Endothelial cell of umbilical vein (primary cell): ENCODE measurements around the gene TMPRSS13. TPM values are rescaled to one million over a fixed set of nuclear protein-coding genes. Genes with fewer than 3 reads are reported as not detected.

Experiments used
- BruUV-seq: library from RNA; stranded (reverse); fragments of 400-500 nt; replicated peaks from 2 replicates; lab custom pipeline; 2021; lab: Mats Ljungman, UMichigan
- CTCF ChIA-PET: fragments of 300-600, 350-600 bp; sonication (Branson Sonifier 250); formaldehyde crosslinking; loops from one replicate; lab custom pipeline; 2021; ENCODE audit warnings: antibody characterized with exemption, inconsistent platforms; lab: Charles Lee
- POLR2A ChIA-PET: fragments of 300-600, 350-600 bp; sonication (Branson Sonifier 250); formaldehyde crosslinking; loops from one replicate; lab custom pipeline; 2021; ENCODE audit warnings: antibody characterized with exemption, inconsistent platforms; lab: Charles Lee
- DNase-seq: peaks from one replicate; pipeline ENCODE4 v3.0.0-alpha.2; 2011; ENCODE audit warnings: low read depth, low spot score
- FAIRE-seq: peaks from 2 replicates; lab custom pipeline; 2011; peaks lifted over from hg19 to GRCh38; lab: Jason Lieb, UNC
- H2AFZ ChIP-seq: 2 replicates; pipeline ENCODE4 v1.6.0; 2012; ENCODE audit warnings: low read depth, low read length, control low read depth, inconsistent platforms
- H3K27ac ChIP-seq: 2 replicates; pipeline ENCODE4 v1.5.1; 2011; ENCODE audit warnings: low read depth, mild to moderate bottlenecking, control low read depth, low read length, moderate library complexity; ENCODE audit not compliant: insufficient read depth
- H3K27me3 ChIP-seq, 2 experiments: 2 replicates each; pipeline versions ENCODE4 v1.6.0 to v1.6.1; 2011; ENCODE audit warnings: low read length in 2 of 2, mixed read lengths in 1 of 2; ENCODE audit not compliant: control insufficient read depth in 2 of 2, insufficient read depth in 2 of 2
- H3K36me3 ChIP-seq, 2 experiments: 2 replicates in 1 of 2; 3 replicates in 1 of 2; pipeline ENCODE4 v1.5.1; 2011; ENCODE audit warnings: low read length in 2 of 2, mild to moderate bottlenecking in 1 of 2, moderate library complexity in 1 of 2; ENCODE audit not compliant: control insufficient read depth in 2 of 2, insufficient read depth in 2 of 2; ENCODE audit errors: extremely low read depth in 1 of 2
- H3K4me1 ChIP-seq: 3 replicates; pipeline ENCODE4 v1.5.1; 2011; ENCODE audit warnings: mild to moderate bottlenecking, low read length; ENCODE audit not compliant: control insufficient read depth, insufficient read depth; ENCODE audit errors: extremely low read depth
- H3K4me2 ChIP-seq: 2 replicates; pipeline ENCODE4 v1.6.1; 2011; ENCODE audit warnings: low read length, control low read depth, mixed read lengths; ENCODE audit not compliant: insufficient read depth
- H3K4me3 ChIP-seq, 3 experiments: fragments of 200-600 bp in 1 of 3; sonication (generic), shearing (Covaris generic) in 1 of 3; replicated peaks in 1 of 3; 2 replicates each; pipeline ENCODE4 v1.5.1; 2011 to 2016; ENCODE audit warnings: control low read depth in 3 of 3, low read length in 3 of 3, mild to moderate bottlenecking in 2 of 3, inconsistent platforms in 1 of 3, low read depth in 1 of 3, moderate library complexity in 1 of 3; ENCODE audit not compliant: insufficient read depth in 1 of 3
- H3K79me2 ChIP-seq: 2 replicates; pipeline ENCODE4 v1.6.0; 2012; ENCODE audit warnings: low read length, inconsistent platforms; ENCODE audit not compliant: control insufficient read depth, insufficient read depth
- H3K9ac ChIP-seq: replicated peaks from 2 replicates; pipeline ENCODE3; 2011; ENCODE audit warnings: low read length, control low read depth; ENCODE audit not compliant: insufficient read depth; ENCODE audit errors: extremely low read depth
- H3K9me1 ChIP-seq: replicated peaks from 3 replicates; pipeline ENCODE4 v1.6.0; 2011; ENCODE audit warnings: mild to moderate bottlenecking, low read length; ENCODE audit not compliant: control insufficient read depth, insufficient read depth; ENCODE audit errors: extremely low read depth
- H3K9me3 ChIP-seq: replicated peaks from 2 replicates; pipeline ENCODE4 v1.5.1; 2012; ENCODE audit warnings: low read length, inconsistent platforms; ENCODE audit not compliant: control insufficient read depth, insufficient read depth
- H4K20me1 ChIP-seq: replicated peaks from 2 replicates; pipeline ENCODE3; 2011; ENCODE audit warnings: mild to moderate bottlenecking, low read length; ENCODE audit not compliant: control insufficient read depth, insufficient read depth; ENCODE audit errors: extremely low read depth
- CTCF ChIP-seq, 2 donors: IDR thresholded peaks; 1 replicate in 1 of 2; 2 replicates in 1 of 2; pipeline ENCODE4 v1.5.1; 2011; ENCODE audit warnings: low read length in 2 of 2, mild to moderate bottlenecking in 2 of 2, moderate library complexity in 2 of 2, control low read depth in 1 of 2, inconsistent platforms in 1 of 2, low read depth in 1 of 2; ENCODE audit not compliant: insufficient read depth in 1 of 2; ENCODE audit errors: extremely low read depth in 1 of 2
- GATA2 ChIP-seq: IDR thresholded peaks from 2 replicates; pipeline ENCODE4 v1.7.0; 2011; ENCODE audit warnings: low read depth, mild to moderate bottlenecking, moderate library complexity, mixed read lengths, low read length; ENCODE audit not compliant: insufficient read length, insufficient read depth
- JUN ChIP-seq: IDR thresholded peaks from 2 replicates; pipeline ENCODE4 v1.6.1; 2011; ENCODE audit warnings: borderline replicate concordance, low read depth; ENCODE audit not compliant: insufficient read length, insufficient read depth
- MYC ChIP-seq: IDR thresholded peaks from one replicate; pipeline ENCODE4 v1.6.1; 2011; ENCODE audit warnings: mild to moderate bottlenecking, low read depth, low read length
- POLR2A ChIP-seq: IDR thresholded peaks from 2 replicates; pipeline ENCODE4 v1.6.1; 2012; ENCODE audit warnings: low read depth, mild to moderate bottlenecking, control low read depth, low read length
- POLR2AphosphoS5 ChIP-seq: IDR thresholded peaks from 2 replicates; pipeline ENCODE4 v1.6.1; 2012; ENCODE audit warnings: low read depth, mild to moderate bottlenecking, control low read depth, low read length, moderate library complexity; ENCODE audit not compliant: insufficient read depth
- dilution Hi-C: fragments of 300-500 bp; cut with MboI; formaldehyde crosslinking; loops from one replicate; pipeline ENCODE4 v1.15.0; 2019; ENCODE audit warnings: low sequenced_read_pairs; ENCODE audit not compliant: extremely low pct_ligation_motif_present
- intact Hi-C: fragments of 100-400 bp; cut with micrococcal nuclease; formaldehyde crosslinking; loops from one replicate; pipeline ENCODE4 v1.10.0; 2022
- polyA plus RNA-seq, 4 experiments: library from polyadenylated mRNA; depleted of rRNA in 3 of 4; stranded (reverse) in 3 of 4; unstranded in 1 of 4; fragments of >200 nt; gene quantifications; 2 replicates each; pipeline versions ENCODE4 v1.2.1 to v1.2.3, GENCODE V29; 2011 to 2012; ENCODE audit warnings: missing spikeins in 1 of 4
- total RNA-seq: library from RNA; stranded (reverse); gene quantifications from 2 replicates; pipeline ENCODE4 v1.2.3, GENCODE V29; 2021
- TF ChIP-seq, protein P1 (sequence below): IDR thresholded peaks from 2 replicates; pipeline ENCODE4 v1.6.1; 2011; ENCODE audit not compliant: insufficient read depth, insufficient read length

TMPRSS13 gene
- total and polyA plus RNA-seq, 2 donors (not counting 3 experiments of a cell fraction or from before 2014, with no cell fraction given): 0.22 to 0.46 TPM

- H3K36me3 ChIP-seq: no peaks in the 10 kb centered on the region
- H3K79me2 ChIP-seq: no peaks in the 10 kb centered on the region
- DNase-seq (no peak), FAIRE-seq (no peak)
- intact Hi-C loops: no loop called here
- no peak overlapping the region for H3K4me3 ChIP-seq
- CTCF ChIA-PET: no interaction called here
- no peak overlapping the region for H3K4me2 ChIP-seq
- H4K20me1 ChIP-seq: no peaks in the 10 kb centered on the region
- H3K27me3 ChIP-seq: peaks cover 4 to 6% of the 10 kb centered on the region in 2 experiments
- POLR2A ChIA-PET: no interaction called here
- H2AFZ ChIP-seq: no peak overlapping the region
- H3K4me1 ChIP-seq: no peaks in the 10 kb centered on the region
- H3K9me3 ChIP-seq: no peaks in the 10 kb centered on the region
- dilution Hi-C loops: no loop called here
- no peak overlapping the region for H3K9ac ChIP-seq
- TF ChIP-seq, protein P1, sequence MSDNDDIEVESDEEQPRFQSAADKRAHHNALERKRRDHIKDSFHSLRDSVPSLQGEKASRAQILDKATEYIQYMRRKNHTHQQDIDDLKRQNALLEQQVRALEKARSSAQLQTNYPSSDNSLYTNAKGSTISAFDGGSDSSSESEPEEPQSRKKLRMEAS: no peak
- TF ChIP-seq GATA2: no peak
- TF ChIP-seq MYC: no peak
- no peak for TF ChIP-seq POLR2AphosphoS5
- TF ChIP-seq POLR2A: no peak
- TF ChIP-seq CTCF (IDR thresholded peaks at IDR 0.05; ENCODE audit: extremely low read depth in 1 of 2, insufficient read depth in 1 of 2, low read depth in 1 of 2, low read length in 2 of 2): no peak
- no peak for TF ChIP-seq JUN
- no TSS peak for BruUV-seq
- H3K27ac ChIP-seq: no peak overlapping the region
- no peaks in the 10 kb centered on the region for H3K9me1 ChIP-seq
These were observed 4.7 kb upstream of the TMPRSS13 start for GRCh38 chr11:117933930-117934329.
